GM23248 (cell line): ENCODE results near the gene NEK6. TPM values are rescaled to one million over a fixed set of nuclear protein-coding genes. Genes with fewer than 3 reads are reported as not detected.

ENCODE experiments used
- DNase-seq: peaks from one replicate; pipeline ENCODE4 v3.0.0-alpha.2; 2015
- H2AFZ ChIP-seq: fragments of 200-600 bp; sonication (generic); 2 replicates; pipeline ENCODE4 v1.6.1; 2016; ENCODE audit warnings: antibody characterized with exemption
- H3F3A ChIP-seq: fragments of 200-600 bp; sonication (generic); 2 replicates; pipeline ENCODE4 v1.6.1; 2016; ENCODE audit warnings: mild to moderate bottlenecking, antibody characterized with exemption, mixed run types; ENCODE audit not compliant: insufficient read depth
- H3K27ac ChIP-seq: fragments of 200-600 bp; sonication (generic); 2 replicates; pipeline ENCODE4 v1.5.1; 2016; ENCODE audit warnings: mild to moderate bottlenecking
- H3K27me3 ChIP-seq: fragments of 200-600 bp; sonication (generic); replicated peaks from 2 replicates; pipeline ENCODE4 v1.6.1; 2016; ENCODE audit warnings: mild to moderate bottlenecking; ENCODE audit not compliant: insufficient read depth
- H3K36me3 ChIP-seq: fragments of 200-600 bp; sonication (generic); 2 replicates; pipeline ENCODE4 v1.6.1; 2016; ENCODE audit warnings: low read depth, mild to moderate bottlenecking
- H3K4me1 ChIP-seq: fragments of 200-600 bp; sonication (generic); 2 replicates; pipeline ENCODE4 v1.6.1; 2016; ENCODE audit warnings: mild to moderate bottlenecking; ENCODE audit not compliant: insufficient read depth
- H3K4me2 ChIP-seq: fragments of 200-600 bp; sonication (generic); one replicate; pipeline ENCODE4 v1.6.1; 2016; ENCODE audit warnings: mild to moderate bottlenecking; ENCODE audit not compliant: unreplicated experiment
- H3K4me3 ChIP-seq: fragments of 200-600 bp; sonication (generic); 2 replicates; pipeline ENCODE4 v1.5.1; 2016; ENCODE audit warnings: mild to moderate bottlenecking
- H3K79me2 ChIP-seq: fragments of 200-600 bp; sonication (generic); 2 replicates; pipeline ENCODE4 v1.6.1; 2016; ENCODE audit warnings: mild to moderate bottlenecking; ENCODE audit not compliant: insufficient read depth
- H3K9ac ChIP-seq: fragments of 200-600 bp; sonication (generic); 2 replicates; pipeline ENCODE4 v1.6.1; 2016; ENCODE audit warnings: mild to moderate bottlenecking
- H3K9me2 ChIP-seq: fragments of 200-600 bp; sonication (generic); 2 replicates; pipeline ENCODE4 v1.6.1; 2016; ENCODE audit warnings: mixed run types, mild to moderate bottlenecking, moderate library complexity; ENCODE audit not compliant: insufficient read depth
- H3K9me3 ChIP-seq: fragments of 200-600 bp; sonication (generic); one replicate; pipeline ENCODE4 v1.6.1; 2017; ENCODE audit warnings: low read depth
- H4K20me1 ChIP-seq: fragments of 200-600 bp; sonication (generic); 2 replicates; pipeline ENCODE4 v1.6.0; 2016; ENCODE audit not compliant: insufficient read depth
- EZH2 ChIP-seq: fragments of 200-600 bp; sonication (generic); IDR thresholded peaks from 2 replicates; pipeline ENCODE4 v1.6.1; 2018; ENCODE audit warnings: antibody characterized with exemption, mild to moderate bottlenecking; ENCODE audit not compliant: insufficient read depth, poor library complexity, severe bottlenecking
- EZH2phosphoT487 ChIP-seq: fragments of 200-600 bp; sonication (generic); IDR thresholded peaks from 2 replicates; pipeline ENCODE4 v1.6.1; 2018; ENCODE audit warnings: antibody characterized with exemption, moderate library complexity, mild to moderate bottlenecking, low read depth; ENCODE audit not compliant: insufficient read depth
- WGBS, 2 experiments: methylation state at CpG; one replicate each; pipeline ENCODE4 v1.1.6; 2015 to 2017; ENCODE audit warnings: low lambda C conversion rate in 2 of 2, low coverage in 1 of 2; ENCODE audit errors: missing lambda C conversion rate in 2 of 2; 5-methylcytosine and 5-hydroxymethylcytosine counted together
- in situ Hi-C: fragments of 300-500 bp; cut with MboI; formaldehyde crosslinking; loops from 2 replicates; pipeline ENCODE4 v1.15.0; 2020
- polyA plus RNA-seq: library from polyadenylated mRNA; unstranded; fragments of >200 nt; fragmentation: Nextera tagmentation; extraction: Ambion mirVana; gene quantifications from 2 replicates; pipeline ENCODE4 v1.2.1, GENCODE V29; 2016
- total RNA-seq: library from RNA; depleted of rRNA; stranded (reverse); fragments of >200 nt; shearing (Covaris generic); gene quantifications from 2 replicates; pipeline ENCODE4 v1.2.3, GENCODE V29; 2014

NEK6 gene
- total and polyA plus RNA-seq, 2 experiments from 2014 or later, result 43.7 to 69.6 TPM

DNA sequence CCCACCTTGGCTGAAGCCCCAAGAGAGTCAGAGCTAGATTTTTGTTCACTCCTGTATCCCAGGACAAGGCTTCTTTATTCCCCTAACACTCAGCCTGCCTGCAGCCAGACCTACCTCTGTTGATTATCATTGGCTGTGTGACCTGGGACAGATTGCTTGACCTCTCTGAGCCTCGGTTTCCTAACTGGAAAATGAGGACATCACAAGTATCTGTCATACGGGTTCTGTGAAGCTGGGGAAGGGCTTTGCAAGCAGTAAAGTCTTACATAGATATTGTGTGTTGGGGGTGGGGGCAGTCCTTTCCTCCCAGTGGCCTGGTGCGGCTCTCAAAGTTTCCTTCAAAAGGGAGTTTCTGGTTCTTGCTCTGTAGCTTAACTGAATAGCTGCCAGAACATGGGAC is 2.5 kb upstream of the NEK6 start:
- no peak for TF ChIP-seq EZH2phosphoT487
- no peak for TF ChIP-seq EZH2

DNA sequence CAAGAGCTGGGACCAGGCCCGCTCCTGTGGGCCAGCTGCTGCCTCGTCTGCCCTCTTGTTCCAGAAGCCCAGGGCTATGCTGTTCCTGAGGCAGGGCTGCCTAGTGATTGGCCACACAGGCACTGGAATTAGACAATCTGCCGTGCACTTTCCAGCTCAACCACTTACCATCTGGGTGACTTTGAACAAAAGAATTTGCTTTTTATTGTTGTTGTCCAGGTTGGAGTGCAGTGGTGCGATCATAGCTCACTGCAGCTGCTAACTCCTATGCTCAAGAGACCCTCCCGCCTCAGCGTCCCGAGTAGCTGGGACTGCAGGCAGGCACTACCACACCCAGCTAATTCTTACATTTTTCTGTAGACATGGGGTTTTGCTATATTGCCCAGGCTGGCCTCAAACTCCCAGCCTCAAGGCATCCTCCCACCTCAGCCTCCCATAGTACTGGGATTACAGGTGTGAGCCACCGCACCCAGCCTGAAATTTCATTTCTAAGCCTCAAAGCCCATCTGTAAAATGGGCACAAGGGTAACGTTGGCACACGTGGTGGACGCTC is 1.2 kb upstream of the NEK6 start:
- Histone ChIP-seq H2AFZ (peak overlapping the region; percentile 46), H3K4me3 (no peak overlapping the region), H3K79me2 (peaks cover 29% of the 10 kb centered on the region), H3K4me1 (peaks cover 27% of the 10 kb centered on the region), H3K27me3 (no peaks in the 10 kb centered on the region), H3K9me2 (no peaks in the 10 kb centered on the region), H3F3A (peaks cover 41% of the 10 kb centered on the region), H3K27ac (peak overlapping the region; percentile 98), H3K4me2 (peak overlapping the region; percentile 29), H4K20me1 (no peaks in the 10 kb centered on the region), H3K36me3 (no peaks in the 10 kb centered on the region), H3K9me3 (no peaks in the 10 kb centered on the region), H3K9ac (0 out of 2 replicates have a peak overlapping the region, but pooled peaks have one; percentile 36)
- peak; percentile 92 for DNase-seq
- TF ChIP-seq EZH2 (no peak), EZH2phosphoT487 (no peak)
- in situ Hi-C loops, result no loop called here
- 31 to 34% methylated on average over 11 of the region's 11 CpGs for WGBS, 2 experiments

More for the DNA sequence above, 2.5 kb upstream of the NEK6 start:
- Histone ChIP-seq H3K9ac (no peak overlapping the region), H4K20me1 (no peaks in the 10 kb centered on the region), H3K9me3 (no peaks in the 10 kb centered on the region), H3K4me1 (peaks cover 15% of the 10 kb centered on the region), H3K4me2 (no peak overlapping the region), H3K27ac (no peak overlapping the region), H3K9me2 (no peaks in the 10 kb centered on the region), H3K36me3 (no peaks in the 10 kb centered on the region), H2AFZ (no peak overlapping the region), H3K79me2 (peaks cover 15% of the 10 kb centered on the region), H3K4me3 (no peak overlapping the region), H3F3A (peaks cover 29% of the 10 kb centered on the region), H3K27me3 (no peaks in the 10 kb centered on the region)
- no peak for DNase-seq
- 88 to 98% methylated on average over 3 of the region's 3 CpGs for WGBS, 2 experiments
- in situ Hi-C loops, result no loop called here

DNA sequence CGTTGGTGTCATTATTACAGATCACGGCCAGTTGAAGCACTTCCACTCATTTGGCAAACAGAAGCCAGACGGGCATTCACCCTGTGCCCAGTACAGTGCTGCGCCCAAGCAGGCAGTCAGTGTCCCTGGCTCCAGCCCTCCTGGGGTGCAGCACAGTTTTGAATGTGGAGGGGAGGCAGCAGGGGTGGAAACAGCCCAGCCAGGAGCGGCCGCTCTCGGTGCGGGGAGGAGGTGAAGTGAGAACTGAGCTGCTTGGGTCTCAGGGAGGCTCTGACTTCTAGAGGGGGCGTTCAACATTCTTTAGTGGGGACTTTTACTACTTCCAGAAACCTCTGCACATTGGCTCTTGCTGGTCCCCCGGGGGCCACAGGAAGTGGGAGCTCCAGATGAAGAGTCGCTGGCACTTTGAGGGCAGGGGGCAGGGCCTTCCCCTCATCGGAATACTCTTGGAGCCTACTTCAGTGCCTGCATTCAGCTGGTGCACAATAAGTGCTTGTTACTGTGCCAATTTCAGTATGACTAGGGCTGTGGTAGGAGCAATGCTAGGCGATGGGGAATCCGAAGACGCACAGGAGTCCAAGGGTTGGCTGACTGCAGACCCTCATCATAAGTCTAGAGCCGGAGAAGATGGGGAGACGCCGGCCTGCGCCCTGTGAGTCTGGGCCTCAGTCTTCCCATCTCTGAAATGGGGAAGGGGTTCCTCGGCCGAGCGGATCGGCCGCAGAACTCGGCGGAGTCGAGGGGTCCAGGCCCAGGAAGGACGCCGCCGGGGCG is 492 bp upstream of the NEK6 start:
- Histone ChIP-seq H3K4me2 (peak overlapping the region; percentile 44), H3F3A (peaks cover 47% of the 10 kb centered on the region), H3K79me2 (peaks cover 36% of the 10 kb centered on the region), H3K9me3 (no peaks in the 10 kb centered on the region), H3K9me2 (no peaks in the 10 kb centered on the region), H3K36me3 (no peaks in the 10 kb centered on the region), H2AFZ (no peak overlapping the region), H3K9ac (peak overlapping the region; percentile 76), H4K20me1 (no peaks in the 10 kb centered on the region), H3K4me3 (peak overlapping the region; percentile 67), H3K4me1 (peaks cover 33% of the 10 kb centered on the region), H3K27ac (peak overlapping the region; percentile 98), H3K27me3 (no peaks in the 10 kb centered on the region)
- in situ Hi-C loops, result no loop called here
- 40 to 50% methylated on average over 26 to 30 of the region's 31 CpGs for WGBS, 2 experiments
- TF ChIP-seq EZH2 (no peak), EZH2phosphoT487 (no peak)
- DNase-seq, result peak; percentile 47

DNA sequence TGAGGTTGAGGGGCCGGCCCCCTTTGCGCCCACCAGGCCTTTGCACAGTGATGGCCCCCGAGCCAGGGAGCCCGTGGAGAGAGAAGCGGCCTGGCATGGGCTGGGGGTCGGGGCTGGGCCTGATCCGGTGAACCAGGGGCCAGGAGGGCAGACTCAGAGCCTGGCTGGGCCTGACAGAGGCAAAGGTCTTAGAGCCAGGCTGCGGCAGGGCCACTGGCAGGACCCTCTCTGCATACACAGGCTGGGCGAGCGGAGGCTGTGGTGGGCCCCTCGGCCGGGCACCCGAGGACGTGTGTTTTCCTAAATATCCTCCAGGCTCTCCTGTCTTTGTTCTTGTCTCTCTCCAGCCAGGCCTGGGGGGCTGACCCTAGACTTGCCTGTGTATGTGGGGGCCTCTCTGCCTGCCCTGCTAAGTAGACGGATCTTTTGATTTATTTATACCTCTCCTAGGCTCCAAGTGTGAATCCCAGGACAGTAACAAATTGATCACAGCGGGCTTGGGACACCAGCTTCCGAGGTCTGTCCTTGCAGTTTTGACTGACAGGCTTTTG is 933 bp downstream of the NEK6 start:
- TF ChIP-seq EZH2phosphoT487 (no peak), EZH2 (no peak)
- Histone ChIP-seq H3K4me3 (peak overlapping the region; percentile 83), H3K9me2 (no peaks in the 10 kb centered on the region), H3F3A (peaks cover 55% of the 10 kb centered on the region), H3K9me3 (no peaks in the 10 kb centered on the region), H3K4me1 (peaks cover 48% of the 10 kb centered on the region), H3K36me3 (no peaks in the 10 kb centered on the region), H3K27ac (peak overlapping the region; percentile 98), H3K4me2 (peak overlapping the region; percentile 96), H4K20me1 (no peaks in the 10 kb centered on the region), H3K27me3 (no peaks in the 10 kb centered on the region), H3K79me2 (peaks cover 50% of the 10 kb centered on the region), H2AFZ (no peak overlapping the region), H3K9ac (peak overlapping the region; percentile 98)
- in situ Hi-C loops, result no loop called here
- WGBS, 2 experiments, result 0 to 2% methylated on average over 13 to 17 of the region's 17 CpGs
- DNase-seq, result peak; percentile 52
